Measurements from ENCODE around the gene COL25A1.

COL25A1 gene

DNA sequence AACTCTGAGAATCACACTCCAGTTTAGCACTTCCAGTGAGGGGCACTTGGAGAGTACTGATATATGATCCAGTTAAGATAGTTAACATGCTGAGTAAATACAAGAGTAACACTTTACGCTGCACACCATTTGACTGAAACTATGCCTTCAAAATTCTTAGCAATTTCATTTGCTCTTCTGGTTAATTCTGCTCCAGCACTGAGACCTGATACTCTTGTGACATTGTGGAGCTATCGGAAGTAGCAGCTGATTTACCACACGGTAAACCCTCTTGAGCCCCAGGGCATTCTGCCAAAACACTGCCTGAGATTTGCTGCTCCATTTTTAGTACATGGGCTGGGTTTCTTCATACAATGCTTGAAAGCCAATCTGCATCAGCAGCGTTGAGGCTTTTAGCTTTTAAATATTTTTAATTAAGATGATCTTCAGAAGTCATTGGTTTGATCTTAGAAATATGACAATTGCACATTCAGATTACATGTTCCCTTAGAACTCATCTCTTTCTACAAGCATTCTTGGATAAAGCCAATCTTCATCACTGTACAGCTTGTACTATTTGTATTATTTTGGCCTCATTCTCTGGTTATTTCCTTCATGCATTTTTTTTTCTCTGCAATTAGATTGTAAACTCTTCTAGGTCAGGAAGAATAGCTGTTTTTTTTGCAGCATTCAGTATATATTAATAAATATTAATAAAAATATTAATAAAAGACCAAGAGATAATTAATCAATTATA lies 471.8 kb downstream of the COL25A1 start:
- Histone ChIP-seq H3K9me3 (ENCODE audit: control extremely low read depth in 1 of 5, control insufficient read depth in 4 of 5, insufficient read depth in 2 of 5, low read depth in 1 of 5, low read length in 4 of 5) (no peaks in the 10 kb centered on the region), H3K36me3 (ENCODE audit: control insufficient read depth in 4 of 4, insufficient read depth in 4 of 4, low read length in 3 of 4) (no peaks in the 10 kb centered on the region), H3K4me3 (ENCODE audit: control insufficient read depth in 1 of 7, extremely low read depth in 1 of 7, insufficient read depth in 4 of 7, low read depth in 2 of 7, low read length in 6 of 7) (no peak overlapping the region), H3K27me3 (replicated peaks in 2 of 5; ENCODE audit: control insufficient read depth in 4 of 5, insufficient read depth in 5 of 5, low read length in 4 of 5) (peaks cover 0 to 55% (median 32%) of the 10 kb centered on the region in 5 experiments), H3K27ac (ENCODE audit: insufficient read depth in 1 of 2, low read depth in 1 of 2, low read length in 2 of 2, poor library complexity in 1 of 2, severe bottlenecking in 2 of 2) (no peak overlapping the region), H3K4me1 (ENCODE audit: control extremely low read depth in 1 of 4, control insufficient read depth in 4 of 4, insufficient read depth in 4 of 4, low read length in 3 of 4) (no peaks in the 10 kb centered on the region)
- 33% methylated on average over 3 of the region's 4 CpGs for WGBS (ENCODE audit: insufficient coverage)
- peak; percentile 7 to 69 (median 62) for DNase-seq
- POLR2A ChIA-PET, result no interaction called here
- CTCF ChIA-PET, result interaction anchor here (0.7 to 1.2 kb wide), 3 partner anchors 12 to 350 kb away, joined by 3 read pairs; no protein-coding TSS in a partner anchor

DNA sequence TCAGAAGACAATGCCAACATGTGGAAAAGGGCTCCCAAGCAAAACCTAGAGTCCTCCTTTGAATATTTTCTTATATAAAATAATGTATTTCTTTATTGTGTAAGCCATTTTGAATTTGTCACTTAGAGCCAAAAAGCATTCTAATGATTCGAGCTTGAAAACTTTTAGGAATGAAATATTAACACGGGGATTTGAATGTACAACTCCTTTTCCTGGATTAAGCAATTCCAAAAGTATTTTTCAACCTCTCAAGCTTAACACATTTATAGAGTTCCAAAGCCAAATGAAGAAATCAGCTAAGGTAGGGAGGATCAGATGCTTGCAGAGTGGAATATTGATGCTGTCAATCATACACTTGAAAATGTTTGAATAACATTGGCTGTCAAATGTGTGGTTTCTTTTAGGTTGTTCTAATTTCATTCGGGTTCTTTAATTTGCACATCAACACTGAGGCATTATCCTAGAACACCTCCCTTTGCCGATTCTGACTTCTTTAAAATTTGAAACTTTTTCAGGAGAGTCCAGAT lies 472.4 kb downstream of the COL25A1 start:
- no peaks in the 10 kb centered on the region for H3K4me1 ChIP-seq (ENCODE audit: control extremely low read depth in 1 of 4, control insufficient read depth in 4 of 4, insufficient read depth in 4 of 4, low read length in 3 of 4)
- no peaks in the 10 kb centered on the region for H3K36me3 ChIP-seq (ENCODE audit: control insufficient read depth in 4 of 4, insufficient read depth in 4 of 4, low read length in 3 of 4)
- ChIA-PET CTCF (interaction anchor here (0.7 to 1.2 kb wide), 3 partner anchors 13 to 351 kb away, joined by 3 read pairs; no protein-coding TSS in a partner anchor), POLR2A (no interaction called here)
- no CpG with 5 or more reads among the region's 4 CpGs for WGBS (ENCODE audit: insufficient coverage)
- H3K27ac ChIP-seq (ENCODE audit: insufficient read depth in 1 of 2, low read depth in 1 of 2, low read length in 2 of 2, poor library complexity in 1 of 2, severe bottlenecking in 2 of 2), result no peak overlapping the region
- no peak overlapping the region for H3K4me3 ChIP-seq (ENCODE audit: control insufficient read depth in 1 of 7, extremely low read depth in 1 of 7, insufficient read depth in 4 of 7, low read depth in 2 of 7, low read length in 6 of 7)
- no peaks in the 10 kb centered on the region for H3K9me3 ChIP-seq (ENCODE audit: control extremely low read depth in 1 of 5, control insufficient read depth in 4 of 5, insufficient read depth in 2 of 5, low read depth in 1 of 5, low read length in 4 of 5)
- DNase-seq, result no peak
- peaks cover 0 to 55% (median 32%) of the 10 kb centered on the region in 5 experiments for H3K27me3 ChIP-seq (replicated peaks in 2 of 5; ENCODE audit: control insufficient read depth in 4 of 5, insufficient read depth in 5 of 5, low read length in 4 of 5)

DNA sequence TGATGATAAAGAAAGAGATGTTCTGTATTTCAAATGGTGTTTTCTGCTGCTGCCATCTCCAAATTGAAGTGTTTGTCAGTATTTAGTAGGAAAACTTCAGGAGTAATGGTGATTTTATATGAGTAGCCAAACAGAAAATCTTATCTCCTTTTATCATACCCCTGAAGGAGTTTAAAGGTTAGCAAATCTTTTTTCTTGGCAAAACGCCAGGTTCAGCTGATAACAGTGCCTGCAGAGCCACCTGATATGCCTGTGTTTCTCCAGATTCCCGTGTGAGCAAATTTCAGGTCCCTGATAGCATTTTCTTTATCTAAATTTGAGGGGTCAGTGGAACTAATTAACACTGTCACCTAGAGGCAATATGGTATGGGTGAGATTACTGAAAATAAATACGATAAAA lies 473.8 kb downstream of the COL25A1 start:
- H3K36me3 ChIP-seq (ENCODE audit: control insufficient read depth in 4 of 4, insufficient read depth in 4 of 4, low read length in 3 of 4), result no peaks in the 10 kb centered on the region
- CTCF ChIA-PET, result interaction anchor here (1.2 kb wide), 1 partner anchor 577 kb away, joined by 3 read pairs; no protein-coding TSS in a partner anchor
- WGBS (ENCODE audit: insufficient coverage), result 73% methylated on average over 2 of the region's 3 CpGs
- DNase-seq, result no peak
- H3K27ac ChIP-seq (ENCODE audit: insufficient read depth in 1 of 2, low read depth in 1 of 2, low read length in 2 of 2, poor library complexity in 1 of 2, severe bottlenecking in 2 of 2), result no peak overlapping the region
- H3K4me1 ChIP-seq (ENCODE audit: control extremely low read depth in 1 of 4, control insufficient read depth in 4 of 4, insufficient read depth in 4 of 4, low read length in 3 of 4), result no peaks in the 10 kb centered on the region
- H3K27me3 ChIP-seq (replicated peaks in 2 of 5; ENCODE audit: control insufficient read depth in 4 of 5, insufficient read depth in 5 of 5, low read length in 4 of 5), result peaks cover 0 to 53% (median 28%) of the 10 kb centered on the region in 5 experiments
- H3K9me3 ChIP-seq (ENCODE audit: control extremely low read depth in 1 of 5, control insufficient read depth in 4 of 5, insufficient read depth in 2 of 5, low read depth in 1 of 5, low read length in 4 of 5), result no peaks in the 10 kb centered on the region
- POLR2A ChIA-PET, result interaction anchor here (0.6 kb wide), 1 partner anchor 13 kb away, joined by 4 read pairs; no protein-coding TSS in a partner anchor
- H3K4me3 ChIP-seq (ENCODE audit: control insufficient read depth in 1 of 7, extremely low read depth in 1 of 7, insufficient read depth in 4 of 7, low read depth in 2 of 7, low read length in 6 of 7), result no peak overlapping the region

DNA sequence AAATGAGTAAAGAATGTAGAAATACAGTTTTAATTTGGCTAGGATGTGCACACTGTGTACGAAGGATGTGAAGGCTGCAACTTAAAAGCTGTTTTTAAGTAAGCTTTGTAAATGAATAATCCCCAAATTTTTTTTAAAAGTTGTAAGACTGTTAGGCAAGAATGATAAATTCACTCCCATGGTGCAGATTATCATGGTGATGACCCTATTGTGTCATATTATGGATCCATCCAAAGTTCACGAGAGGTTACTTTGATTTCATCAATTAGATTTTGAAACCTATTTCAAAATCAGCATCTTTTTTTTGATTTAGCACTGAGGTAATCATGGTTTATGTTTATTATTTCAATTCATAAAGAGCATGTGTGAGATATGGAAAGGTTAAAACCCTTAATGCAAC lies 476.7 kb downstream of the COL25A1 start:
- ChIA-PET POLR2A (no interaction called here), CTCF (no interaction called here)
- peaks cover 0 to 42% (median 25%) of the 10 kb centered on the region in 5 experiments for H3K27me3 ChIP-seq (replicated peaks in 2 of 5; ENCODE audit: control insufficient read depth in 4 of 5, insufficient read depth in 5 of 5, low read length in 4 of 5)
- no peaks in the 10 kb centered on the region for H3K36me3 ChIP-seq (ENCODE audit: control insufficient read depth in 4 of 4, insufficient read depth in 4 of 4, low read length in 3 of 4)
- H3K9me3 ChIP-seq (ENCODE audit: control extremely low read depth in 1 of 5, control insufficient read depth in 4 of 5, insufficient read depth in 2 of 5, low read depth in 1 of 5, low read length in 4 of 5), result no peaks in the 10 kb centered on the region
- no peak overlapping the region for H3K27ac ChIP-seq (ENCODE audit: insufficient read depth in 1 of 2, low read depth in 1 of 2, low read length in 2 of 2, poor library complexity in 1 of 2, severe bottlenecking in 2 of 2)
- H3K4me1 ChIP-seq (ENCODE audit: control extremely low read depth in 1 of 4, control insufficient read depth in 4 of 4, insufficient read depth in 4 of 4, low read length in 3 of 4), result no peaks in the 10 kb centered on the region
- 100% methylated on average over 1 of the region's 2 CpGs for WGBS (ENCODE audit: insufficient coverage)
- no peak overlapping the region for H3K4me3 ChIP-seq (ENCODE audit: control insufficient read depth in 1 of 7, extremely low read depth in 1 of 7, insufficient read depth in 4 of 7, low read depth in 2 of 7, low read length in 6 of 7)
- DNase-seq, result no peak

GRCh38 chr4:108821351-108821930 lies 481.0 kb downstream of the COL25A1 start:
- Histone ChIP-seq H3K36me3 (ENCODE audit: control insufficient read depth in 4 of 4, insufficient read depth in 4 of 4, low read length in 3 of 4) (no peaks in the 10 kb centered on the region), H3K9me3 (ENCODE audit: control extremely low read depth in 1 of 5, control insufficient read depth in 4 of 5, insufficient read depth in 2 of 5, low read depth in 1 of 5, low read length in 4 of 5) (no peaks in the 10 kb centered on the region), H3K27ac (ENCODE audit: insufficient read depth in 1 of 2, low read depth in 1 of 2, low read length in 2 of 2, poor library complexity in 1 of 2, severe bottlenecking in 2 of 2) (no peak overlapping the region), H3K27me3 (replicated peaks in 2 of 5; ENCODE audit: control insufficient read depth in 4 of 5, insufficient read depth in 5 of 5, low read length in 4 of 5) (peaks cover 0 to 40% (median 5%) of the 10 kb centered on the region in 5 experiments), H3K4me1 (ENCODE audit: control extremely low read depth in 1 of 4, control insufficient read depth in 4 of 4, insufficient read depth in 4 of 4, low read length in 3 of 4) (no peaks in the 10 kb centered on the region), H3K4me3 (ENCODE audit: control insufficient read depth in 1 of 7, extremely low read depth in 1 of 7, insufficient read depth in 4 of 7, low read depth in 2 of 7, low read length in 6 of 7) (no peak overlapping the region)
- DNase-seq, result no peak
- ChIA-PET POLR2A (no interaction called here), CTCF (no interaction called here)
- no CpG with 5 or more reads among the region's 2 CpGs for WGBS (ENCODE audit: insufficient coverage)

DNA sequence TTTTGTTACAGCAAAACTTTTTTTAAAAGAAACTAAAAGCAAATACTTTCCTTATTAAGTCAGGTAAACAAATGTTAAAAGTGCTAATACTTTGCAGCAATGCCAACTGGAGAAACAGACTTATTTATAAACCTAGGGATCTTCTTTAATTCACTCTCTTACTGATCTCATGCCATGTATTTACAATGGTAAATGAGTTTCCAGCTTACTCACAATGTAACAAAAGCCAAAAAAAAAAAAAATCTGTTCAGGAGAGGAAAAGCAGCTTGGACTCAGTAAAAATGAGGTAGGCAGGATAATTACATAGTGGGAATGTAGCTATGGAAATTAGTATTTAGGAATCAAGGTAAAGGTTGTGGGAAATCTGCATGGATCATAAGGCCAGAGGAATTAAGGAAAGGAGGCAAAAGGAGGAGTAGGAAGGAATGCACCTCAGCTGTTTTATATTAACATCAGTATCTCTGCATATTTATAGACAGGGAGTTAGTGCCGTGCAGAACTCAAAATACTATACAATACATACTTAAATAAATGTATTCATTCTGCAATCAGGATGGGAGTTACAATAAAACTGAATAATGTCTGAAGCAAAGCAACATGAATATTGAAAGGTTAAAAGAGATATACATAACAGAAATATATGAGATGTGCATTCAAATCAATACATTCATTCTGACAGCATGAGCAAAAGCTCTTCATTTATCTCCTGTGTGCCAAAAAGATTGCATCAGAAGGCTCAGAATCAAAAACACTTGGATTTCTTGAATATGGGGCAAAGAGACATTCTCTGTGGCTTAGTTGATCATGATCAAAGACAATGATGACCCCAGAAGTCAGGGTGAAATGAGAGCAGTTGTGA lies 481.7 kb downstream of the COL25A1 start:
- CTCF ChIA-PET, result interaction anchor here (1.1 kb wide), 1 partner anchor 26 kb away, joined by 3 read pairs; no protein-coding TSS in a partner anchor
- Histone ChIP-seq H3K27ac (ENCODE audit: insufficient read depth in 1 of 2, low read depth in 1 of 2, low read length in 2 of 2, poor library complexity in 1 of 2, severe bottlenecking in 2 of 2) (no peak overlapping the region), H3K4me3 (ENCODE audit: control insufficient read depth in 1 of 7, extremely low read depth in 1 of 7, insufficient read depth in 4 of 7, low read depth in 2 of 7, low read length in 6 of 7) (no peak overlapping the region), H3K27me3 (replicated peaks in 2 of 5; ENCODE audit: control insufficient read depth in 4 of 5, insufficient read depth in 5 of 5, low read length in 4 of 5) (peaks cover 2 to 46% (median 13%) of the 10 kb centered on the region in 5 experiments), H3K9me3 (ENCODE audit: control extremely low read depth in 1 of 5, control insufficient read depth in 4 of 5, insufficient read depth in 2 of 5, low read depth in 1 of 5, low read length in 4 of 5) (no peaks in the 10 kb centered on the region), H3K36me3 (ENCODE audit: control insufficient read depth in 4 of 4, insufficient read depth in 4 of 4, low read length in 3 of 4) (no peaks in the 10 kb centered on the region), H3K4me1 (ENCODE audit: control extremely low read depth in 1 of 4, control insufficient read depth in 4 of 4, insufficient read depth in 4 of 4, low read length in 3 of 4) (no peaks in the 10 kb centered on the region)
- WGBS (ENCODE audit: insufficient coverage), result no CpG with 5 or more reads among the region's 1 CpG
- no peak for DNase-seq
- POLR2A ChIA-PET, result no interaction called here

All from common myeloid progenitor, CD34-positive (primary cell).